H9 (cell line): Measurements from ENCODE around the gene UBE2V1. TPM values are rescaled to one million over a fixed set of nuclear protein-coding genes. Genes with fewer than 3 reads are reported as not detected.

Source experiments
- DNase-seq: peaks from one replicate; pipeline ENCODE4 v3.0.0-alpha.2; 2017
- H2AFZ ChIP-seq: one replicate; pipeline ENCODE4 v1.6.1; 2013; ENCODE audit warnings: mild to moderate bottlenecking, low read length, control low read depth, moderate library complexity
- H2AK5ac ChIP-seq: 2 replicates; pipeline ENCODE4 v1.6.1; 2013; ENCODE audit warnings: low read length, control low read depth, mixed read lengths; ENCODE audit not compliant: insufficient read length
- H2BK120ac ChIP-seq: one replicate; pipeline ENCODE4 v1.6.1; 2013; ENCODE audit warnings: low read depth, mild to moderate bottlenecking, low read length, control low read depth, inconsistent platforms; ENCODE audit not compliant: poor library complexity, severe bottlenecking
- H2BK12ac ChIP-seq: 2 replicates; pipeline ENCODE4 v1.6.1; 2013; ENCODE audit warnings: low read length, control low read depth, mixed read lengths, low read depth; ENCODE audit not compliant: insufficient read length
- H2BK15ac ChIP-seq: 2 replicates; pipeline ENCODE4 v1.6.1; 2013; ENCODE audit warnings: low read depth, low read length, control low read depth
- H2BK20ac ChIP-seq: one replicate; pipeline ENCODE4 v1.6.1; 2013; ENCODE audit warnings: low read depth, mild to moderate bottlenecking, low read length, control low read depth, inconsistent platforms; ENCODE audit not compliant: poor library complexity, severe bottlenecking
- H2BK5ac ChIP-seq: 2 replicates; pipeline ENCODE4 v1.6.1; 2013; ENCODE audit warnings: low read length, control low read depth, mixed read lengths; ENCODE audit not compliant: insufficient read length
- H3K14ac ChIP-seq: 2 replicates; pipeline ENCODE4 v1.6.1; 2013; ENCODE audit warnings: low read length, control low read depth; ENCODE audit not compliant: insufficient read depth
- H3K18ac ChIP-seq: 2 replicates; pipeline ENCODE4 v1.6.1; 2013; ENCODE audit warnings: low read depth, mild to moderate bottlenecking, mixed read lengths, low read length, control low read depth; ENCODE audit not compliant: insufficient read length
- H3K23ac ChIP-seq: 2 replicates; pipeline ENCODE4 v1.6.1; 2013; ENCODE audit warnings: low read length, control low read depth, mixed read lengths, low read depth; ENCODE audit not compliant: insufficient read length
- H3K23me2 ChIP-seq: 2 replicates; pipeline ENCODE4 v1.6.1; 2013; ENCODE audit warnings: low read depth, mild to moderate bottlenecking, mixed read lengths, low read length, control low read depth; ENCODE audit not compliant: insufficient read length, poor library complexity, severe bottlenecking
- H3K27ac ChIP-seq: 2 replicates; pipeline ENCODE4 v1.5.1; 2013; ENCODE audit warnings: low read length, control low read depth, mixed read lengths, low read depth; ENCODE audit not compliant: insufficient read length
- H3K27me3 ChIP-seq: 2 replicates; pipeline ENCODE4 v1.6.1; 2013; ENCODE audit warnings: low read length, control low read depth, inconsistent platforms; ENCODE audit not compliant: insufficient read depth
- H3K4ac ChIP-seq: 2 replicates; pipeline ENCODE4 v1.6.1; 2013; ENCODE audit warnings: low read depth, mild to moderate bottlenecking, control low read depth, inconsistent platforms, low read length, moderate library complexity
- H3K4me1 ChIP-seq: 2 replicates; pipeline ENCODE4 v1.6.1; 2013; ENCODE audit warnings: low read length, control low read depth, inconsistent platforms; ENCODE audit not compliant: insufficient read depth
- H3K4me2 ChIP-seq: 2 replicates; pipeline ENCODE4 v1.6.1; 2013; ENCODE audit warnings: low read length, control low read depth, mixed read lengths; ENCODE audit not compliant: insufficient read length, insufficient read depth
- H3K56ac ChIP-seq: 2 replicates; pipeline ENCODE4 v1.6.1; 2013; ENCODE audit warnings: low read depth, mild to moderate bottlenecking, mixed read lengths, low read length, control low read depth; ENCODE audit not compliant: insufficient read length
- H3K79me1 ChIP-seq: 2 replicates; pipeline ENCODE4 v1.6.1; 2013; ENCODE audit warnings: low read depth, mild to moderate bottlenecking, moderate library complexity, low read length, control low read depth, inconsistent platforms; ENCODE audit not compliant: insufficient read depth, poor library complexity, severe bottlenecking
- H3K79me2 ChIP-seq: 2 replicates; pipeline ENCODE4 v1.6.1; 2013; ENCODE audit warnings: low read length, control low read depth, inconsistent platforms; ENCODE audit not compliant: insufficient read depth
- H3K9ac ChIP-seq: 2 replicates; pipeline ENCODE4 v1.6.1; 2013; ENCODE audit warnings: low read length, control low read depth, mixed read lengths; ENCODE audit not compliant: insufficient read length; ENCODE audit errors: extremely low read depth
- H3K9me3 ChIP-seq: one replicate; pipeline ENCODE4 v1.6.1; 2013; ENCODE audit warnings: low read depth, low read length, inconsistent platforms; ENCODE audit not compliant: control insufficient read depth
- H3T11ph ChIP-seq: one replicate; pipeline ENCODE4 v1.6.1; 2013; ENCODE audit warnings: mild to moderate bottlenecking, low read length, control low read depth, inconsistent platforms
- H4K20me1 ChIP-seq: one replicate; pipeline ENCODE4 v1.6.1; 2013; ENCODE audit not compliant: control insufficient read depth, insufficient read length, insufficient read depth
- H4K5ac ChIP-seq: 2 replicates; pipeline ENCODE4 v1.6.1; 2013; ENCODE audit warnings: low read depth, mild to moderate bottlenecking, mixed read lengths, low read length, control low read depth; ENCODE audit not compliant: insufficient read length
- H4K8ac ChIP-seq: replicated peaks from 2 replicates; pipeline ENCODE4 v1.6.1; 2013; ENCODE audit warnings: low read length, control low read depth, mixed read lengths, low read depth; ENCODE audit not compliant: insufficient read length
- H4K91ac ChIP-seq: 2 replicates; pipeline ENCODE4 v1.6.1; 2013; ENCODE audit warnings: low read depth, mild to moderate bottlenecking, moderate library complexity, mixed read lengths, low read length, control low read depth; ENCODE audit not compliant: insufficient read length
- H3K27ac Mint-ChIP-seq, 3 experiments: 2 replicates in 2 of 3; 3 replicates in 1 of 3; pipeline ENCODE4 v1.8.0; 2020 to 2021; ENCODE audit warnings: mixed read lengths in 3 of 3, mild to moderate bottlenecking in 1 of 3, moderate library complexity in 1 of 3
- H3K27me3 Mint-ChIP-seq: 2 replicates; pipeline ENCODE4 v1.8.0; 2021; ENCODE audit warnings: low read depth, mild to moderate bottlenecking, moderate library complexity, mixed read lengths
- H3K36me3 Mint-ChIP-seq, 3 experiments: 2 replicates in 2 of 3; 3 replicates in 1 of 3; pipeline ENCODE4 v1.8.0; 2020 to 2021; ENCODE audit warnings: low read depth in 3 of 3, mixed read lengths in 3 of 3; ENCODE audit not compliant: insufficient read depth in 1 of 3
- H3K4me1 Mint-ChIP-seq, 2 experiments: 2 replicates each; pipeline ENCODE4 v1.8.0; 2020; ENCODE audit warnings: mixed read lengths in 2 of 2
- H3K4me3 Mint-ChIP-seq, 2 experiments: 2 replicates in 1 of 2; 3 replicates in 1 of 2; pipeline ENCODE4 v1.8.0; 2020 to 2021; ENCODE audit warnings: mild to moderate bottlenecking in 2 of 2, mixed read lengths in 2 of 2, moderate library complexity in 1 of 2
- H3K9me3 Mint-ChIP-seq, 2 experiments: 2 replicates in 1 of 2; 3 replicates in 1 of 2; pipeline ENCODE4 v1.8.0; 2020; ENCODE audit warnings: mild to moderate bottlenecking in 2 of 2, mixed read lengths in 2 of 2, moderate library complexity in 1 of 2
- CTCF ChIP-seq: fragments of 200-600 bp; sonication (generic); conservative IDR thresholded peaks from 3 replicates; pipeline ENCODE4 v1.8.0; 2021; ENCODE audit warnings: antibody characterized with exemption, mild to moderate bottlenecking
- WGBS: extraction: QIAGEN DNeasy Blood & Tissue Kit; methylation state at CpG from one replicate; pipeline ENCODE4 v1.1.7; 2013; ENCODE audit warnings: missing lambda C conversion rate, low lambda C conversion rate, mixed read lengths; ENCODE audit not compliant: insufficient read length; ENCODE audit errors: extremely low coverage; 5-methylcytosine and 5-hydroxymethylcytosine counted together
- total RNA-seq: library from RNA; stranded (reverse); gene quantifications from 2 replicates; pipeline ENCODE4 v1.2.1, GENCODE V29; 2021

The UBE2V1 gene
- total RNA-seq, 1 experiment from 2014 or later, result 152 TPM

GRCh38 chr20:50141811-50142561 lies 29.0 kb upstream of the UBE2V1 start:
- no peak overlapping the region for H2AFZ ChIP-seq
- H3K4me1 ChIP-seq, result peaks cover 14% of the 10 kb centered on the region; the same call in 1 of the 2 replicates
- H3K27ac ChIP-seq, result no peak overlapping the region
- H3K79me2 ChIP-seq, result peaks cover 9% of the 10 kb centered on the region; the same call in 1 of the 2 replicates
- Mint-ChIP-seq H3K9me3 (no peaks in the 10 kb centered on the region), H3K36me3 (peaks cover 17 to 45% (median 44%) of the 10 kb centered on the region in 3 experiments), H3K4me3 (no peak overlapping the region; a peak in 1 of 5 replicates), H3K4me1 (peaks cover 36 to 41% of the 10 kb centered on the region in 2 experiments), H3K27me3 (no peaks in the 10 kb centered on the region), H3K27ac (peak overlapping the region in 1 of 3 experiments; percentile 44; a peak in 2 of 7 replicates)
- H3K4me2 ChIP-seq, result no peak overlapping the region
- no peak overlapping the region for H3K9ac ChIP-seq
- no peaks in the 10 kb centered on the region for H3K27me3 ChIP-seq
- H3K18ac ChIP-seq, result no peak overlapping the region
- H2BK20ac ChIP-seq, result no peak overlapping the region
- H3K9me3 ChIP-seq, result no peaks in the 10 kb centered on the region
- H4K91ac ChIP-seq, result no peak overlapping the region
- no peak overlapping the region for H4K8ac ChIP-seq
- H2BK15ac ChIP-seq, result no peak overlapping the region
- H2AK5ac ChIP-seq, result no peak overlapping the region
- no peak overlapping the region for H2BK5ac ChIP-seq
- H3T11ph ChIP-seq, result no peak overlapping the region
- H3K23ac ChIP-seq, result no peak overlapping the region
- H2BK120ac ChIP-seq, result no peak overlapping the region
- TF ChIP-seq CTCF, result no peak
- H4K20me1 ChIP-seq, result no peaks in the 10 kb centered on the region
- peaks cover 14% of the 10 kb centered on the region for H3K79me1 ChIP-seq
- DNase-seq, result no peak
- no peak overlapping the region for H3K56ac ChIP-seq
- H3K14ac ChIP-seq, result no peak overlapping the region
- no peak overlapping the region for H3K4ac ChIP-seq
- H3K23me2 ChIP-seq, result no peaks in the 10 kb centered on the region
- no CpG with 5 or more reads among the region's 12 CpGs for WGBS
- H2BK12ac ChIP-seq, result no peak overlapping the region
- no peak overlapping the region for H4K5ac ChIP-seq
